Stimulated activated CD8-positive, alpha-beta memory T cell treated with anti-CD3 and anti-CD28 coated beads, Interleukin-7, amount 100 ng/mL, for 1 hour (primary cell): ENCODE measurements around the gene METAP2.

ENCODE experiments used
- DNase-seq, 2 donors: peaks; one replicate each; pipeline ENCODE4 v3.0.0-alpha.2; 2020; ENCODE audit warnings: low read depth in 2 of 2

The METAP2 gene

DNA sequence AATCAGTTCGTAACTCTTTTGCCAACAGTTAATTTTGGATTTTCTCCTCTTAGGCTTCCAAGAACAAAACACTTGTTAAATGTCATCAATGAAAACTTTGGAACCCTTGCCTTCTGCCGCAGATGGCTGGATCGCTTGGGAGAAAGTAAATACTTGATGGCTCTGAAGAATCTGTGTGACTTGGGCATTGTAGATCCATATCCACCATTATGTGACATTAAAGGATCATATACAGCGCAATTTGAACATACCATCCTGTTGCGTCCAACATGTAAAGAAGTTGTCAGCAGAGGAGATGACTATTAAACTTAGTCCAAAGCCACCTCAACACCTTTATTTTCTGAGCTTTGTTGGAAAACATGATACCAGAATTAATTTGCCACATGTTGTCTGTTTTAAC is 39.6 kb downstream of the METAP2 start:
- no peak for DNase-seq

DNA sequence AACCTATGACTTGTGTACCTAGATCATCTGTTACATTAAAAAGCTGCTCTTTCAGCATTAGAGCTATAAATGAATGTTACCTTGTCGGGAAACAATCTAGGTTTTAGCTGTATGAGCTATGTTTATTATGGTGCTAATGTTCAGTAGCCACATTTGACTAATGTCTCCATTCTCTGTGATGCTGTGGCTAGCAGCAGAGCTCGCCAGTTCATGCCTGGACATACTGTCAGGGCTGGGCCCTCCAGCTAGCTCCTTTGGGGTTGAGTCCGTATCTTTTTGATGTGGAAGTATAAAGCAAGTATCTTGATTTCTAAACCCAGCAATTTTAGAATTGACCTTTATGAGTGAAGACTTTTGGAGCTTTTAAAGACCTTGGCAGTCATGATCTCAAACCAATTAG is 41.2 kb downstream of the METAP2 start:
- no peak for DNase-seq

DNA sequence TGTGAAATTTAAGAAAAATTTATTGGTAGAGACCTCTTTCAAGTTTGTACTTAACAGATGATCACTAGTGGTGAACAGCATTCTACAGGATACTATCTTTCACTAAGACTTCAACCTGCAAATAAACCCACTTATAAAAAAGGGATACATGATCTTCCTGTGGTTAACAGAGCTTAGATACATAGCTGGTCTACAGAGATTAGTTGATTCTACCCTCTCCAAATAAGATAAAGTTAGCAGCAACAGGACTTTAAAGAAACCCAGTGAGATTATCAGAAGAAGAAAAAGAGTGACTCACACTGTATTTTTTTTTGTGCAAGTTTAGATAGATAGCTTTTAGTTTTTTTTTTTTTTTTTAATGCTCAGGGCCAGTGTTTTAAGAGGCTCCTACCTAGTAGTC is 42.8 kb downstream of the METAP2 start:
- no peak for DNase-seq

DNA sequence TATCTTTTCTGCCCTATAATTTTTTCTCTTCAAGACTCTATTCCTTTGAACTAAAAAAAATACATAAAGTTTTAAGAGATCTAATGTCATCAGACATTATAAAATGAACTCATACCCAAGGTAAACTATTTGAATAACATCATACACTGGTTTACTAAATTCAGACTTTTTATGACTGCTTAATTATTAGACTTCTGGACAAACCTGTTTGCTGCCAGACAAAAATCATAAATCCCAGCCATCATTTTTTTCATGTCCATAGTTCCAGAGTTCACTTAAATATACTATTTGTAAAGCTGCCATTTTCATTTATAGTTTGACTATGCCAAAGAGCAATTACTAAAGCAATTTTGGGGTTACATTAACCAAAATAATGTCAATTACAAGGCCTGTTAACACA is 43.3 kb downstream of the METAP2 start:
- DNase-seq: no peak

GRCh38 chr12:95518944-95519343 is 45.0 kb downstream of the METAP2 start:
- no peak for DNase-seq

- no peak for DNase-seq
These were observed 46.9 kb downstream of the METAP2 start for GRCh38 chr12:95520816-95521215.

GRCh38 chr12:95522692-95523091 is 48.7 kb downstream of the METAP2 start:
- DNase-seq: no peak

DNA sequence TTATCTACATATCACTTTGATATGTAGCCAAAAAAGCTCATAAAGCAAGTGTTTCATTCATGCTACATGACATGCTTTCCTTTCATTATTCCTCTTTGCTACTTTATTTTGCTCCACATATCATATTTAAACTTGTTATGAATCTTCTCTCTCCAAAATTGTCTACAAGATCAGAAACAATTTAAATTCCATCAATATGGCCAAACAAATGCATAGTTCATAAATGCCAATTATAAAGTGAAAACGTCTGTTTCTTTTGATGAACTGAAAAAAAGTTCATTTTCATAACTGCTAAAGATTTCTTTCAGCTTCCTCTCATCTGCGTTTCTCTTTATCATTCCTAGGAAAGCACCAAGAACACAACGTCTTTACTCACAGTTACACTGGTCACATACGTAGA is 54.5 kb downstream of the METAP2 start:
- DNase-seq: no peak

- no peak for DNase-seq
These were observed 55.8 kb downstream of the METAP2 start for GRCh38 chr12:95529693-95530225.

GRCh38 chr12:95532851-95533250 is 58.9 kb downstream of the METAP2 start:
- DNase-seq: no peak

DNA sequence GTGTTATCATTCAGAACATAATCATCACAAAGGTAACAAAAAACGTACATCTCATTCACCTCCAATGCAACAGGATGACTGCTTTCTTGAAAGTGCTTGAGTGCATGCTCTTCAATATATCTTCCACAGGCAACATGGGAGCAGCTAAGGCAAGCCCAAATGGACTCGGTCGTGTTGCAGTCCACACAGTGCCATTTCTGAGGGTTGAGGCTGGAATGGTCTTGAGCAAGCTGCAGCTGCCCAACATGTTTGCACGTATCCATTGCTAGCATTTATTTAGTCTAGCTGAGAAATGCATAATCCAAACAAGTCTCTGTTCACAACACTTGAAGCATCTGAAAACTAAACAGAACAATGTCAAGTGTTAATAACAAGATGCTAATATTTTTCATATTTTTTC is 60.0 kb downstream of the METAP2 start:
- no peak for DNase-seq

DNA sequence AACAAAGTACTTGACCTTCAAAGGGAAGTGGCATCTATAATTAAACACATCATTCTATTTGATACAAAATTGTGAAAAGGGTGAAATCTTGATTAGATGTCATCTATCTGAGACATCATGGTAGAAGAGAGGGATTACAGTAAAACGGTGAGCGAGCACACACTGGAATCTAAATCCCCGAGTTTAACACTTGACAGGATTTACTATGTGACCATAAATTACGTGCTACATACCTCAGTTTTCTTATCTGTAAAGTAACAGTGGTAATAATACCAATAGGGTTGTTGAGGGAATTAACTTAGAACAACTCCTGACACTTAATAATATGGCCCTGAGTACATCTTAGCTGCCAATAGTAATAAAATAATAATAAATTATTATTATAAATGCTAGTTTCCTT is 64.1 kb downstream of the METAP2 start:
- no peak for DNase-seq

DNA sequence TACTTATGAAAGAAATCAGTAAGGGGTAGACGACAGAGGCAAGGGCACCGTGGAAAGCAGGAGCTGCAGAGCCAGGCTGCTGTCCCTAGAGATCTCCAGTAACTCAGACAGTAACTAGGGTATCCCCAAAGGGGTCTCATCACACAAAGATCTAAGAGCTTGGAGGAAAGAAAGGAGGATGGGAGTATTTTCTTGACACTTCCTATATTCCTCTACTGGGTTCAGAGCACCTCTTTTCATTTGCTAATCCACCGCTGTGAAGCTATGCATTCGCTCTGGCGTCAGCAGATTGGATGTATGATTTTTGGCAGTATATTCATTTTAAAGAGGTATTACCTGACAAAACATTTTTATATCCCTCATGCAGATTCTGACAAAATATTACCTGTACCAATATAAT is 64.7 kb downstream of the METAP2 start:
- no peak for DNase-seq

- DNase-seq: no peak
These were observed 67.5 kb downstream of the METAP2 start for GRCh38 chr12:95541436-95541835.

GRCh38 chr12:95543305-95543704 is 69.4 kb downstream of the METAP2 start:
- DNase-seq: no peak

DNA sequence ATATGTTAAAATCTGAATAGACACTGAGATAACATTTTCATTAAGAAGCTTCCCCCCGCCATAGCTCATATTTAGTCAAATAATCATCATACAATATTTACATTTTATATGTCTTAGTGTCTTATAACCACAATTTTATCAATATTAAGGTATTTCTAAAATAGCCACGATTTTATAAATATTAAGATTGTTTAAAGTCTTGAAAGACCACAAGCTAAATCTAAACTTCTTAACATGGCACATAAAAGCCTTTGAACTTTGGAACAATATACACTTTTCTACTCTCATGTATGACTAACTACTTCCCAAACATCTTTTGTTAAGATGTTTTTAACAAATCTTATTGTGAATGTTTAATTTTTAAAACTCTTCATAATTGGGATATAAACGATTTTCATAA is 70.8 kb downstream of the METAP2 start:
- DNase-seq: no peak

- DNase-seq: no peak
These were observed 71.4 kb downstream of the METAP2 start for GRCh38 chr12:95545303-95545702.

DNA sequence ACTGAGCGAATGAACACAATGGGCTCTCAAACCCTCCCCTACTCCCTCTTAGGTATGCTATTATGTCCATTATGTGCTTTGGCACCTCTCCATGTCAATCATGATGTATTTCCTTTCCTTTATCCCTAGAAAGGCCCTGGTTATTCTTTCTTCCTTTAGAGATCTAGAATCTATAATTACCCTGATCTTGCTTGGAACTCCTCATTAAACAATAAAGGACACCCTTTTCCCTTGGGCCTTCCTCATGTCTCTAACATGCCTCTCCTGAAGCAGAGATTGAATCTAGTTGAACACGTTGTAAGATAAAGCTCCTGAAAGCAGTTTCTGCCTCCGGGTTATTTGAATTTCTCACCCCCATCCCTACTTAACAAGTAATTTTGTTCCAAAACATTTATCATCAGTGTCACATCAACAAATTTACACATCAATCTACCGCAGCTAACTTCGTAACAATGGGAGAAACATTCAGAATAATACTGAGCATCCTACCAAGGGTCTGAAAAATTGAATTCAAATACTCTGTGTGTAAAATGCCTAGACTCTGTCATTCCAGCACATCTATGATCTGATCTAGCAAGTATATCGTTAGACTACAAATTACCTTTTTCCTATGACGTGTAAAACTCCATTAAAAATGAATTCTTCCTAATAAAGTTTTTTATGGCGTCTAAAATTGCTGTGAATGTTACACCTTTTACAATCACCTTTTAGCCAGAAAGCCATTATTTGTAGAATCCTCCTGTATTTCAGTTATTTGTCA is 72.0 kb downstream of the METAP2 start:
- DNase-seq: no peak

DNA sequence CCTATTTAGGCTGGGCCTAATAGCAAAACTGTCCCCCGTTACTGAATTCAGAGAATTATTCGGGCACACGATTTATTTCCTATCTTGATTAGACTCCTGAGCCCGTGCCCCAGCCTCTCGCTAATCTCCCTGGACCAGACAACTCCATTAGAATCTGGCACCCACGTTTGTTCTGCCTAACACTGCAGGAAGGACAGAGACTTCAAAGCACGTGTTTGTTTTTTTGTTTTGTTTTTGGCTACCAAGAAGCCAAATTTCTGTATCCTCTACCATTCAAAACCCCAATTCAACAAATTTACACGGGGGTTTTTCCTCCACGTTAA is 72.5 kb downstream of the METAP2 start:
- no peak for DNase-seq

DNA sequence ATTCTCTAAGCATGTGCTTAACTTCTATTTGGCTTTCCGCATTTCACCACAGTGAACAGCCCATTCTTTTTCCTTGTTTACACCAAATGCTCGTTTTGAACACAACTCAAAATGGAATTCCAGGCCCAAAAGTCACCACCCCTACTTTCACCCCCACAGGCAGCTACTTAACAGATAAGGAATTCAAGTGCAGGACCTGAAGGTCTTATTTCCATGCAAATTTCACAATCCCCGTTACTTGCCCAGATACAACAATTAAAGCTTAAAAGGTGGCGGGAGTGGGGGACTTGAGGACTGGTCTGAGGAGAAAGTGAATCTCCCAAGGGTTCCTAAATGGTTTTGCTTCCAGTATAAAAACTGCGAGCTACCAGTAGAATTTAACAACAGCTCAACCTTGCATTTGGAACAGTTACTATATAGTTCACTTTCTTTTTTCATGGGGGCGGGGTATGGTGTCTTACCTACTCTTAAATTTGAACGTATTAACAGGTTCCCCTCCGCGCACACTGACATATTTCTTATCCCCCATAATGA is 73.6 kb downstream of the METAP2 start:
- DNase-seq: no peak

DNA sequence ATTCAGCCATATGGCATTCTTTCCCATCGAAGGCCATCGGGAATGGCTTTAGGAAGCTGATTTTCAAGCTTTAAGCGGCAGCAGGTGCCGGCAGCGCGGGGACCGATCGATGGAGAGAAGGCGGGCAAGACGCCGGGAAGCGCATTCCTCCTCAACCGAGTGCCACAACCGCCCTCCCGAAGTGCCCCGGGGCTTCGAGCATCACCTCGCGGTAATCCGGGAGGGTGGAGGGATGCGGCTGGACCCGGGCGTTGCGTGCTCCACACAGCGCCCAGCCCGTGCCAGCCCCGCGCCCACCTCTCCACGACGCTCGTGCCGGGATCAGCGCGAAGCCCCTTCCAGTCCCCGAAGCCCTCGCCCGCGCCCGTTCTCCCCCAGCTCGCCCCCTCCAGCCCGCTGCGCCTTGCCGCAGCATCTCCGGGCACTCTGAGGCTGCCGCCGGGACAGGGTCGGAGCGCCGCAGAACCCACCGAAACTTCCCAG is 74.1 kb downstream of the METAP2 start:
- DNase-seq: peak in 1 of 2 donors; percentile 2

GRCh38 chr12:95548539-95549391 is 74.8 kb downstream of the METAP2 start:
- peak; percentile 31 to 36 for DNase-seq
